GM18511 (cell line): ENCODE measurements around the gene FAM118A.
"Not testable (repeated sequence)": the region's sequence is repeated elsewhere in the genome, so short reads cannot be mapped to it uniquely, and the experiment has no call there.

Experiments
- ATAC-seq: cut with Tn5 transposase; IDR thresholded peaks from one replicate; pipeline ENCODE4 v1.9.1; 2021; ENCODE audit warnings: mild to moderate bottlenecking, moderate library complexity; ENCODE audit not compliant: unreplicated experiment

FAM118A gene

DNA sequence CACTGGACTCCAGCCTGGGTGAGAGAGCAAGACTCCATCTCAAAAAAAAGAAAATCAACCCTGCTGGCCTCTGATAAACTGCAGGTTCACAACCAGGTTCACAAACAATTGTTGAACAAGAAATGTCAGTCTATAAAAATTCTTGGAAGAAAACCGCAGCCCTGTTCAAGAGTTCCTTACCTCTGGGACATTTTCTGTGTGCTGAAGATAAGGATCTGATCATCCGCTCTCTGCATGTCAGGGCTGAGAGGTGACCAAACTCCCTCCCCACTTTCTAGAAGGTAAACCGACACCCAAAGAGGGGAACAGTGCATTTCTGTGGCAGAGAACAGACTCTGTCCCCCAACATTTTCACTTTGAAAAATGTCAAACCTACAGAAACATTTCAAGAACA lies 29.1 kb upstream of the FAM118A start:
- no peak for ATAC-seq

GRCh38 chr22:45281010-45281409 lies 28.7 kb upstream of the FAM118A start:
- no peak for ATAC-seq

DNA sequence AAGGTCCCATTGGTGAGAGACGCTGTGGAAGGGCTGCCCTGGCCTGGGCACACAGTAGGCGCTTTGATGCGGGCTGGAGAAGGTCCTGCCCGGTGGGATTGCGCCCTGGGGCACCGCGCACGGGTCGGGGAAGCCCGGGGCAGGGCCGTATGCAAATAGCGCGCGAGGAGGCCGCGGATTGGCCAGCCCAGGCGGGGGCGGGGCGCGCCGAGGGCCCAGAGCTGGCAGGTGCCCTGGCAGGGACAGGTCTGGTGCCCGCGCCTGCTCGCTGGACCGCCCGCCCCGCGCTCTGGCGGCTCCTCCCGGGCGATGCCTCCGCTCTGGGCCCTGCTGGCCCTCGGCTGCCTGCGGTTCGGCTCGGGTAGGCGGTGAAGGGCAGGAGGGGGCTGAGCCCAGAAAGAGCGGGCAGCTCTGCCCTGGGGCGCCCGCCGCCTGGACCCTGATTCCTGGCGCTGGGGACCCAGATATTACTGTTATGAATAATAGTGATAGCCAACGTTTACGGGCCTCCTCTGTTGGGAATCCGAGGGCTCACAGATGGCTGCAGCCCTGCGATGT lies 24.9 kb upstream of the FAM118A start, which contains the start of gene UPK3A:
Gene UPK3A (plus strand): TSS at position 245 of the 558 bp plus-strand sequence. CDS start 65 bp downstream, at position 310.
- ATAC-seq, result no peak

DNA sequence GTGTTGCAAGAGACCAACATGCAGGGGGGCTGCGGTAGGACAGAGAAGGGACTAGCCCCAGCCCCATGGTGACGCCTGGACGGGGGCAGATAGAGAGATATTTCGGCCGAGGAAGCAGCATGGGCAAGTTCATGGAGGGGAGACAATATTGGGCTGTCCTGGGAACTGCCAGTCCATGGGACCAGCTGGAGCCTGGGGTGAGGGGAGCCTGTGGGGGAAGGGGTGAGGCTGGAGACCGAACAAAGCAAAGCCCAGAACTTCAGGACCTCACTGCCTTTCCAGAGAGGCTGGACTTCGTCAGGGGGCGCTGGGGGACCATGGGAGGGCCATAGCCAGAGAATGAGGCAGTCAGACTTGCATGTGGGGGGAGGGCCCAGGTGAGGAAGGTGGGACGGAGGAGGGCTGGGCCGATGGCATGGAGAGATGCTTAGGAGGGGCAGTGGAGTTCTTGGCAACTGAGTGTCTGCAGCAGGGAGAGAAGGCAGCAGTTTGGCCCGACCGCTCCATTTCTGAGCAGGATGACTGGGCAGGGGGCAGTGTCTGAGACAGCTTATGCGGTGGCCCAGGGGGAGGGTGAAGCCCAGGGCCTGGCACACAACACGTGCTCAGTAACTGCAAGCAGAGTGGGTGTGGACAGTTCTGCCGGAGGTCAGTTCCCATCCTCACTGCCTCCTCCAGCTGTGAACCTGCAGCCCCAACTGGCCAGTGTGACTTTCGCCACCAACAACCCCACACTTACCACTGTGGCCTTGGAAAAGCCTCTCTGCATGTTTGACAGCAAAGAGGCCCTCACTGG lies 24.3 kb upstream of the FAM118A start:
- no peak for ATAC-seq

DNA sequence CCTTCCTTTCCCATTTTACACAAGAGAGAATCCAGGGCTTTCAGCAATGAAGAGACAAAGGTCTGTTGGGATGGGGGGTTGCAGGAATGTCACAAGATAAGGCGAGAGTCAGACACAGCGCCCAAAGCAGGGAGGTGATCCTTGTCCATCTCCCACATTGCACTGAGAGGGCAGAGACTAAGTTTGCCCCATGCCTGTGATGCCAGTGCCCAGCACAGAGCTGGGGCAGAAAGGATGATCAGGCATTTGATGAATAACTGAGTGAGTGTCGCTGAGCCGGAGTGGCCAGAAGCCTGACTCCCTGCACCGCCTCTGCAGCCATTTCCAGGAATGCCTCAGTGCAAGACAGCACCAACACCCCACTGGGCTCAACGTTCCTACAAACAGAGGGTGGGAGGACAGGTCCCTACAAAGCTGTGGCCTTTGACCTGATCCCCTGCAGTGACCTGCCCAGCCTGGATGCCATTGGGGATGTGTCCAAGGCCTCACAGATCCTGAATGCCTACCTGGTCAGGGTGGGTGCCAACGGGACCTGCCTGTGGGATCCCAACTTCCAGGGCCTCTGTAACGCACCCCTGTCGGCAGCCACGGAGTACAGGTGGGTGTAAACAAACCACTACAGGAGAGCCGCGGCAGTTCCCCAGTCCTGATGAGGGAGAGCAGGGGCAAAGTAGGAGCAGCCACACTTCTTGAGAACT lies 22.7 kb upstream of the FAM118A start:
- no peak for ATAC-seq

DNA sequence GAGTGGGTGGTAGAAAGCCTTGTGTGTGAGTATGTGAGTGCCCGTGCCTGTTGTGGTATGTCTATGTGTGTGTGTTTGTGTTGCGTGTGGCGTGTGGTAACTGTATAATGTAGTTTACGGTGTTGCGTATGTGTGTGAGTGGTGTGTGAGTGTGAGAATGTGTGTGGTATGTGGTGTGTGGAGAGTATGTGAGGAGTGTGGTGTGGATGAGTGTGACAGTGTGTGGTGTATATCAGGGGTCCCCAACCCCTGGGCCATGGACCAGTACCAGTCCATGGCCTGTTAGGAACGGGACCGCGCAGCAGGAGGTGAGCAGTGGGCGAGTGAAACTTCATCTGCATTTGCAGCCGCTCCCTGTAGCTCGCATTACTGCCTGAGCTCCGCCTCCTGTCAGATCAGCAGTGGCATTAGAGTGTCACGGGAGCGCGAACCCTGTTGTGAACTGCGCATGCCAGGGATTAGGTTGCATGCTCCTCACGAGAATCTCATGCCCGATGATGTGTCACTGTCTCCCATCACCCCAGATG lies 19.3 kb upstream of the FAM118A start:
- no peak for ATAC-seq

DNA sequence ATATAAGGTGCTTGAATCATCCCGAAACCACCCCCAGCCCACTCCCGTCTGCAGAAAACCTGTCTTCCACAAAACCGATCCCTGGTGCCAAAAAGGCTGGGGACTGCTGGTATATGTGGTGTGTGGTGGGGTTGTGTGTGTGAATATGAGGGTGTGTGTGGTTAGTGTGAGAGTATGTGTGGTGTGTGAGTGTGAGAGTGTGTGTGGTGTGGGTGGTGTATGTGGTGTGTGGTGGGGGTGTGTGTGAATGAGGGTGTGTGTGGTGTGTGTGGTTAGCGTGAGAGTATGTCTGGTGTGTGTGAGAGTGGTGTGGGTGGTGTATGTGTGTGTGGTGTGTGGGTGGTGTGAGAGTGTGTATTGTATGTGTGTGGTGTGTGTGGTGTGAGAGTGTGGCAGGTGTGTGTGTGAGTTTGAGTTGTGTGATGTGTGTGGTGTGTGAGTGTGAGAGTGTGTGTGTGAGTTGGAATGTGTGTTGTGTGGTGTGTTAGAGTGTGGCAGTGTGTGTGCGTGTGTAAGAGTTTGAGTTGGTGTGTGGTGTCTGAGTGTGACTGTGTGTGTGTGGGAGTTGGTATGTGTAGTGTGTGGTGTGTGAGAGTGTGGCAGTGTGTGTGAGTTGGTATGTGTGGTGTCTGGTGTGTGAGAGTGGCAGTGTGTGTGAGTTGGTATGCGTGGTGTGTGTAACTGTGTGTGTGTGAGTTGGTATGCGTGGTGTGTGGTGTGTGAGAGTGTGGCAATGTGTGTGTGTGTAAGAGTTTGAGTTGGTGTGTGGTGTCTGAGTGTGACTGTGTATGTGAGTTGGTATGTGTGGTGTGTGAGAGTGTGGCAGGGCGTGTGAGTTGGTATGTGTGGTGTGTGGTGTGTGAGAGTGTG lies 18.4 kb upstream of the FAM118A start:
- ATAC-seq, result no peak

- no peak for ATAC-seq
Observed at GRCh38 chr22:45291931-45292290, 17.8 kb upstream of the FAM118A start.

GRCh38 chr22:45292731-45293442 lies 16.8 kb upstream of the FAM118A start:
- ATAC-seq, result no peak

DNA sequence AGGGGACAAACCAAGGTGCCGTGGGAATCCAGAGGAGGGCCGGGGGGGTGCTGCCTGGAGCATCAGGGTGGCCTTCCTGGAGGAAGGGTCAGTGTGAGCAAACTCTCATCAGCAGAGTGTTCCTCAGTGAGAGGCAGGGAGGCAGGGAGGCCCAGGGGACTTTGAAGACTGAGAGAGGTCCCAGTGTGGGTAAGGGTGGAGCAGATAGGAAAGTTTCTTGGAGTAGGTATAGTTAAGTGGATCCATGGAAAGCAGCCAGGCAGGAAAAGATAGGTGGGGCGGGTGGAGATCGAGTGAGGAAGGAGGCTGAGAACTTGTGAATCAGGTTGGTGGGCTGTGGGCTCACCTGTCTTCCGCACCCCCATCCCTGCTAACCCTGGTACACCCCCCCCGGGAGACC lies 15.7 kb upstream of the FAM118A start:
- no peak for ATAC-seq

- not testable (repeated sequence) for ATAC-seq
Observed at GRCh38 chr22:45295004-45295403, 14.7 kb upstream of the FAM118A start.

- ATAC-seq, result no peak
Observed at GRCh38 chr22:45295492-45295891, 14.2 kb upstream of the FAM118A start.

DNA sequence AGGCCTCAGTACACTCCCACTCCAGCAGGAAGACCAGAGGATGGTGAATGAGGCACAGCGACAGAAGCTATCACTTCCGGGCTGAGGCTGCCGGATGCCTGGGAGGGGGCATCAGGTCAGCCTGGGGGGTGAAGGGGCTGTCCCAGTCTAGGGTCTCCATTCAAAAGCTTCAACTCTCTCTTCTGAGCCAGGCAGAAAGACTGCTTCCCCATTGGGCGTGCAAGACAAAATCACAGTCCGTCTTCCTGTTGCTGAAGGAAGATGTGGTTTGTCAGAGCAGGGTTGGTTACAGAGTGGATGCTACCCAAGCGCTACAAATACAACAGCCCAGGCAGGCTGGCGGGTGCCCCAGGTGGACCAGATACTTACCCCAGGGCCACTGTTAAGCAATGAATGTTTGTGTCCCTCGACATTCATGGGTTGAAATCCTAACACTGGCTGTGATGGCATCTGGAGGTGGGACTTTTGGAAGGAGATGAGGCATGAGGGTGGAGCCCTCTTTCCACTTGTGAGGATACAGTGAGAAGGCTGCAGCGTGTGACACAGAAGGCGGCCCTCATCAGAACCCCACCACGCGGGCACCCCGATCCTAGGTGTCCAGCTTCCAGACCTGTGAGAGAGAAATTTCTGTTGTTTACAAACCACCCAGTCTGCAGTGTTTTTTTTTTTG lies 13.0 kb upstream of the FAM118A start:
- ATAC-seq, result no peak

DNA sequence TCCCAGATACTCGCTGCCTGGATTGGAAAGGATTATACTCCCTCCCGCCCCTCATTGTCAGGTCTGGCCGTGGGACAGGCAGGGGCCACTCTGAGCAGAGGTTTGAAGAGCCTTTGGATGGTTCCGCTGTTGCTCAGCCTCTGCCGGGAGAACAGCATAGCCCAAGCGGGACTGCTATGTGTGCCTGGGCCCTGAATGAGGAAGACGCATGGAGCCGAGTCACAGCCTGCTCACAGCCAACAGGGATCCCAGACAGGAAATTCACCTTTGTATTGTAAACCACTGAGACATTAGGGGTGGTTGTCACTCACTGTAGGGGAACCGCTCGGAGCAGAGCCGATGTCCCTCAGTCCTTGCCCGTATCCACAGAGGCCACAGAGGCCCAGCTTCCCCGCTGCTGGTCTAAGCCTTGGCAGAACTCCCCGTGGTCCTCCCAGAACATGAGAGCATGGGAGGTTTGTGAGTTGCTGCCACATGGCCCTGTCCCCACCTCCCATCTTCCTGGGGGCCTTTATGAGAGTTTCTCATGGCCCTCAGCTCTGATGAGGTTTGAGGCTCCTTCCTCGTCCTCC lies 10.7 kb upstream of the FAM118A start:
- no peak for ATAC-seq

GRCh38 chr22:45302751-45303150 lies 7.0 kb upstream of the FAM118A start:
- no peak for ATAC-seq

- no peak for ATAC-seq
Observed at GRCh38 chr22:45303181-45303580, 6.6 kb upstream of the FAM118A start.

- ATAC-seq, result no peak
Observed at GRCh38 chr22:45304971-45305370, 4.8 kb upstream of the FAM118A start.

DNA sequence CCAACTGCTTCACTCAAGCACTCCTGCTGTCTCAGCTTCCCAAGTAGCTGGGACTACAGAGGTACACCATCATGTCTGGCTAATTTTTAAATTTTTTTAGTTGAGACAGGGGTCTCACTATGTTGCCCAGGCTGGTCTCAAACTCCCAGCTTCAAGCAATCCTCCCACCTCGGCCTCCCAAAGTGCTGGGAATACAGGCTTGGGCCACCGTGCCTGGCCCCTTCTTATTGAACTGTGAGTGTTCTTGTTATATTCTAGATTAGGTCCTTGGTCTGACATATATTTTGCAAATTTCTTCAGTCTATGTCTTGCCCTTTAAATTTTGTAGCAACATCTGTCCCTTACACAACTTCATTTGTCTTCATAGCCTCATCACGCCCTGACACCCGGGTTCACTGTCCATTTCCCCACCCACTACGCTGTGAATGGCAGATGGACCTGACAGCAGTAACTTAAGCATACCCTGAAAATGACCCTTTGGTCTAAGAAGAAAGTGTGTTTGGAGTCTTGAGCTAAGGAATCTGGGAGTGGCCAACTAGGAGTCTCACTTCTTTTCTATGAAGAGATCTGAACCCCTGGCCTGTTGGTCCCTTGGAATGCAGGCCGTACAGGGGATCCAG lies 4.2 kb upstream of the FAM118A start:
- no peak for ATAC-seq

DNA sequence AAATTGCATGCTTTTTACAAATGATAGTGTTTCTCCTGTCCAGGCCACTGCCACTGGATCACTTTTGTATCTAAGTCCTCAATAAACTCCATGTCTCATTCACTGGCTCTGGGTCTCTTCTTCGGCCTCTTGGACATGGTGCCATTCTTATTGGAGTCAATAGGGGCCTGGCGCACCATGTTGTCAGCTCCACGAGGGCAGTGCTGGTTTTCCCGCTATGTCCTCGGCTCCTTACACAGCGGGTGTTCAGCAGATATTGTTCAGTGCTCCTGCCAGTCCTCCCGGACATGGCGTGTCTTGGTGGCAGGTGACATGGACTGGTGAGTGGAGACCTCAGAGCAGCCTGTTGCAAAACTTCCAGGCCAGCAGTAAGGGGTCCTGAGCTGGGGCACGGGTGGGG lies 3.6 kb upstream of the FAM118A start:
- ATAC-seq, result no peak
